ENCODE data around the gene KIF26B.

Gene KIF26B

DNA sequence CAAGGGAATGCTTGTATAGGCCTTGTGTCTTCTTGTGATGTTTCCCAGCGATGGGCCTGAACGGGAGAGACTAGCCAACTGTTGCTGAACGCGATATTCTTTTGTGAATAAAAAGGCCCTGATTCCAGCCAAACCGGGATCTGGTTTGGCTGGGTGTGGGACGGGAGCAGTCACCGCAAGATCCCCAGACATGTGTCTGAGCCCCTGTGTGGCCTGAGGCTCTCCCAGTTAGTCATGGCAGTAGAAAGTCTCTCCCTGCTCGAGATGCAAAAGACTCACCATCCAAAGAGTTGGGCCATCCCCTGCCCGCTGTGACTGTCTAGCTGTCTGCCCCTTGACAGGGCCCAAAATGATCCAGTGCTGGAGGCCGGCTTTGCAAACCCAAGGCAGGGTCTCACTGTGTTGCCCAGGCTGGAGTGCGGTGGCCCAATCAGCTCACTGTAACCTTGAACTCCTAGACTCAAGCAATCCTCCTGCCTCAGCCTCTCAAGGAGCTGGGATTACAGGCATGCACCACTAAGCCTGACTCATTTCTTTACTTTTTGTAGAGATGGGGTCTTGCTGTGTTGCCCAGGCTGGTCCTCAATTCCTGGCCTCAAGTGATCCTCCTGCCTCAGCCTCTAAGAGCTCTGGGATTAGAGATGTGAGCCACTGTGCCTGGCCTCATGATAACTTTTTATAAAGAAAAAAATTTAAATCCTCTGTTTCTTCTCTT is 56.4 kb downstream of the KIF26B start:
- DNase-seq, result no peak

DNA sequence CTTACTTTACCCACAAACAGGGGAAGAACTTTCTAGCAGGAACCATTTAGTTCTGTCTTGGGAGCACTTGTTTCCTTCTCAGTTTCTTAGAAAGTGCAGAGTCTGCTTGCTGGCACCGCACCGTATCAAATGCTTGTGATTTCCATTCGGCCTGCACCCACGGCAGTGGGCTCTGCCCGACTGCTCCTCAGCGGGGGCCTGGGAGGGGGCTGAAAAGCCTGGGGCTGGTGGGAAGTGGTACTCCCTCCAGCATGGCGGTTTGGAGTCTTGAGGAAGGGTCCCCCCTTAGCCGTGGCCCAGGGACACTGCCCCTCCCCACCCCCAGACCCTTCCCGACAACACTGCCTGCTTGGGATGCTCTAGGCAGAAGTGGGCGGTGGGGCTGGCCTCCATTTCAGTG is 57.0 kb downstream of the KIF26B start:
- no peak for DNase-seq

DNA sequence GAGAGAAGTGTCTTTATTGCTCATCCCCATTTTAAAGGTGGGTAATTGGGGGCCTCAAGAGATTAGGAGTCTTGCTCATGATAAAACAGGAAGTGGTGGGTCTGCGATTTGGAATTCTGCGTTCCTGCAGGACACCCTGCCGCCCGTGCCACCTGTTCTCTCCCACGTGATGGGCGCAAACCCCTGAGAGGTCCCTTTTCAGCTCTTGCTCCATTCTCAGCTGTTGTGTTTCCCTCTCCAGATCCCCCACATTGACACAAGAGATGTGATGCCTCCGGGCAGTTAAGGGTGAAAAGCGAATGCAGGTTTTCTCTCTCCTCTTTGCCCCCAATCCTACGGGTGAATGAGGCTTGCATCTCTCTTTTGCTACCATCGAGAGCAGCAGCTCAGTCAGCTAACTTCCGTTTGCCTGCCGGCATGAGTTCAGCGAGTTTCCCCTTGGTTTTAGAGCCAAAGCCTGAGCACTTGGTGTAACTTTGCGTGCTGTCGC is 57.5 kb downstream of the KIF26B start:
- DNase-seq, result no peak

DNA sequence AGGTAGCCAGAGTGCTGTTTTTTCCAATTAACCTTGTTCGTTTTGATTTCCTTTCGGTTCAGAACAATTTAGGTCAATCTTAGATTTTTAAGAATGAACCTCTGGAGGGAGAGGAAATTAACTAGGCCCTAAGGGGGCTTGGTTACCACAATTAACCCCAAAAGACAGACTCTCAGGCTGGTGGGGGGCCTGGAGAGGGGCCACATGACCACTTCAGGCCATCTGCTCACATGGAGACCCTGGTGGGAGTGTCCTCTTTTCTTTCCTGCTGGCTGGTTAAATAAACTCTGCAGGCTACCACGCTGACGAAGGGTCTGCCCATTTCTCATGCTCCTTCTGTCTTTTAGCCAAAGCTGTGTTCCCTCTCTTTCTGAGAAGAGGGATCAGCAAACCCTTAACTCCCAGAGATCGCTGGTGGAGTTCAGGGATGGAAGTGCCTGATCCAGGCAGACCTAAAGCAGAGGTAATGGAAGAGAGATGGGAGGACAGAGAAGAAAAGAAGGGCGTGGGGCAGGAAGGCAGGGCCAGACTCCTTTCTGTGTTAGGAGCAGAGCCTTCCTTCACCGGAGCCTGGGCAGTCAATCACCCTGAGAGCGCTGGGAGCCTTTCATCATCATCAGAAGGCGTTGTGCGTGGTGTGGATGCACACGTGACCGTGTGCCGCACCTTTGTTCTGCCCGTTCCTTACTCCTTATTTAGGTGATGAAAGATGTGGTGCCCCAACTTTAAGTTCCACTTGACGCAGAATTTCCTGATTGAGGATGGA is 58.5 kb downstream of the KIF26B start:
- no peak for DNase-seq

DNA sequence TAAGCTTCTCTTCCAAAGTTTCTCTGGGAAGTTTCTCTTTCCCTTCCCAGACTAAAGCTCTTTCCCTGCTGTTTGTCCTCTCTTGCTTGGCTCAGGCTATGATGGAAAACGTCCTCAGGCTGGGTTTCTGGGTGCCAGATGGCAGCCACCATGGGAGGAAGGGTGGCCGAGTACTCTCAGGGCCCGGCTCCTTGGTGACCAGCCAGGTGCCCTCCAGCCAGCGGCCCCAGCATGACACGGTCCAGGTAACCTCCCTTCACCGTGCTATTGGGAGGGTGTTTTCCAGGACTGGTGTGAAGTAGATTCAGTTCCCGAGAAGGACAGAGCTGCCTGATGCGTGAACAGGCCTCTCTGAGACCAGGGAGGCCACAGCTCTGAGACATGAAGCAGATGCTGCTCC is 60.3 kb downstream of the KIF26B start:
- DNase-seq, result no peak

DNA sequence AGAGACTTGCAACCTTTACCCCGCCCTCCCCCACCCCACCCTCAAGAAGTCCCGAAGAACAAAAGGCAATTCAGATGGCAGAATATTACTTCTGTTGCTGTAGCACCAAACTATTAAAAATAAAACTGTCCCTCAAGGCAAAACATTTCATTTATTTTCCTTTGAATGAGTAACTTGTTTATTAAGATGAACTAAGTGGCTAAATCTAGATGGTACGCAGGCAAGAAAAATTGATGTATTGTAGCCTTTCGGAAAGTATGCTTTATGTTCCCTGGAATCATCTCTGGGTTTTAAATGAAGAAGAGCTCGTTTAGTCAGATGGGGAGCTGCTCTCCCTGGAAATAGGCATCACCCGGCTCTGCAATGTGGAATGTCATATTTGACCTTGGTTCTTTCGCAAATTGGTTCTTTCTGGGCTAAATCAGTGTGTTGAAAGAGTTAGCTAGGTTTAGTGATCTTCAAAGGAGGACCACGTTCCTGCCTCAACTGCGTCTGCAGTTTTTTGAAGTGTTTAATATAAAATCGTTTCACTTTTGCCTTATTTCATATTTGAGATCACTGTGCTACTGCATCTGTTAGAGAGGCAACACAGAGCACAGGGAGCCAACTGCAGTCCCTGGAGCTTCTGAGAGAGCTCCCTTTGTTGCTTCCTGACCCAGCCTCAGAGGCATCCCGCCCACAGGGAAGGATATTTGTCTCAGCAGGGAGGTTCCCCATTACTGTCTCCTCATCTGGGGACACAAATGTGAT is 61.8 kb downstream of the KIF26B start:
- DNase-seq, result no peak

DNA sequence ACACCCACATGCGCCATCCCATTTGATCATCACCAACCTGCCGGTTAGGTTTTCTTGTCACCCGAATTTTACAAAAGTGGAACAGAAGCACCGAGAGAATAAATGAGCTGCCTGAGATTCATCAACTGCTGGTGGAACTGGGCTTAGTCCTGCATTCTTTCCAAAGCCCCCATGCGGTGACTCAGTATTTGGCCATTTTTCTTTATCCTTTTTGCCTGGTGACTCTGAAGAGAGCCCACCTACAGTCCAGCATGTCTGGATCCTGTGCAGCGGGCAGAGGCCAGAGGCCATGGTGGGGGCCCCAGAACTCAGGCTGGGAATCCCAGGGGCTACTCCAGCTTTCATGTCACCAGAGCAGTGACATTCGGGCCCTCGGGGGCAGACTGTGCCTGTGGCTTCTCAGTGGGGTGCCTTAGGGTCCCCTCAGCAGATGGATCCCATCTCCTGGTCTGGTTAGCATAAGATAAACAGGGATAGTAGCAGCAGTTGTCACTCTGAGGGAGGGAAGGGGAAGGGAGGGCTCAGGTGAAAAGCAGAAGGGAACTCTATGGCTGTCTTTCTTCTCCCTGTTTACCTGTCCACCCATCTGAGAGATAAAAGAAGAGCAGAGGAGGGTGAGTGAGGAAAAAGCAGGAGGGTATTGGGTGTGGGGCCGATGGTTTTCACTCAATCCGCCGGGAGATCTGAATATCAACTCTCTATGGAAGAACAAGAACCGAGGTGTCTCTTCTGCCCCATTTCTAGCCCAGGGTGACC is 63.2 kb downstream of the KIF26B start:
- no peak for DNase-seq

DNA sequence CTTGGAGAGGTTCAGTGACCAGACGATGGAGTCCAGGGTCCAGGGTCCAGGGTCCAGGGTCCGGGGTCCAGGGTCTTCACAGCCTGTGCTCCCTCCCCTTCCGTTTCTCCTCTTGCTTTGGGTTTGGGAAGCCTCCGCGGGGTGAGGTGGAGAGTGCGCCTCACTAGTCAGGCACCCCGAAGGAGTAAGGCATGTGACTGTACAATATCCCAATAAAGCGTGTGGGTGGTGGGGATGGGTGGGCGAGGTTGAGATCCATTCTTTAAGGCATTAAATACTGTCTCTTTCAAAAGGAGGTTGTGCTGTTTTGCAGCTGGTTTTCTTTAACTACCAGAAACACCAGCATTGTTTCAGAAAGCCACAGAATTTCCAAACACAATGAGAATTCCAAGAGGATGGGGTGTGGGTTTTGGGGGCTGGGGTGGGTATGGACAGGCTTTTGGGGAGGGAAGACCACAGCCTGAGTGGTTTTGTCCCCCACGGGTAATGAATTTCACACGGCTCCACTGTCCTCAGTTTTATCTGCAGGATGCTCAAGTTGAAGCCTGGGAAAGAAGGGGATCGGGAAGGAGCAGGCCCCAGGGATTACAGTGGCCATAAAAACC is 65.7 kb downstream of the KIF26B start:
- no peak for DNase-seq

DNA sequence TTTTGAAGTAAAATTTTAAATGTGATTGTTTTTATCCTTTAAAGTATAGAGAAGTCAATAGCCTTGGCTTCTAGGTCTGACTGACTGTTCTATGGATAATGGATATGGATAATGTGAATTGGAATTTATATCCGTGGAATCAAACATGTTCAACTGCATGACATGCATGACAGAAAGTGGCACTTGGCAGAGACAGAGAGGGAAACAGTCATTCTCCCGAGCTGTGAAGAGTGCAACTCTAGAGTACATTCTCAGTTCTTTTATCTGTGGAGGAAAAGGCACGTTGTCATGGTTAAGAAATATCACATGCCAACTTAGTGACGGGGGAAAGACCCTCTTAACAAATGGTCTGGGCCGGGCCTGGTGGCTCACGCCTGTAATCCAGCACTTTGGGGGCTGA is 67.0 kb downstream of the KIF26B start:
- no peak for DNase-seq

DNA sequence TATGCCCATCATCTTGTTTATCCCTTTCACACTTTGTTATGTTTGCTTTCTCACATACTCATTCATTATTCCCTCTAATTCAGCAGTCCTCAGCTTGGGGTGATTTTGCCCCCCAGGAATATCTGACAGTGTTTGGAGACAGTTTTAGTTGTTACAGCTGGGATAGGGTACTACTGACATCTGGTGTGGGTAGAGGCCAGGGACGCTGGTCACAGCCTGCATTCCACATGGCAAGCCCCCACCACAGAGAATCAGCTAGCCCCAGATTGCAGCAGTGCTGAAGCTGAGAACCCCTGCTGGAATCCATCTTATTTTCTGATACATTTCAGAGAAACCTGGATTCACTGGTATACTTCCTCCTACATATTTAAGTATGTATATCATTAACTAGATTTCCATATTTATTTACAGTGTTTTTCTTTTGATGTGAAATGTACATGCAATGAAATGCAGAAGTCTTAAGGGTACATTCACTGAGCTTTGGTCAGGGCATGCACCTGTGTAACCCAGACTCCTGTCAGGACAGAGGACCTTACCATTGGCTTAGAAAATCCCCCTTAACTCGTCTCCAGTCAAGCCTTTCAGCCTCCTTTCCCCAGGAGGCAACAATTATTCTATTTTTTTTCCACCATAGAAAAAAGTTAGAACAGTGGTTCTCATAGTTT is 68.3 kb downstream of the KIF26B start:
- no peak for DNase-seq

DNA sequence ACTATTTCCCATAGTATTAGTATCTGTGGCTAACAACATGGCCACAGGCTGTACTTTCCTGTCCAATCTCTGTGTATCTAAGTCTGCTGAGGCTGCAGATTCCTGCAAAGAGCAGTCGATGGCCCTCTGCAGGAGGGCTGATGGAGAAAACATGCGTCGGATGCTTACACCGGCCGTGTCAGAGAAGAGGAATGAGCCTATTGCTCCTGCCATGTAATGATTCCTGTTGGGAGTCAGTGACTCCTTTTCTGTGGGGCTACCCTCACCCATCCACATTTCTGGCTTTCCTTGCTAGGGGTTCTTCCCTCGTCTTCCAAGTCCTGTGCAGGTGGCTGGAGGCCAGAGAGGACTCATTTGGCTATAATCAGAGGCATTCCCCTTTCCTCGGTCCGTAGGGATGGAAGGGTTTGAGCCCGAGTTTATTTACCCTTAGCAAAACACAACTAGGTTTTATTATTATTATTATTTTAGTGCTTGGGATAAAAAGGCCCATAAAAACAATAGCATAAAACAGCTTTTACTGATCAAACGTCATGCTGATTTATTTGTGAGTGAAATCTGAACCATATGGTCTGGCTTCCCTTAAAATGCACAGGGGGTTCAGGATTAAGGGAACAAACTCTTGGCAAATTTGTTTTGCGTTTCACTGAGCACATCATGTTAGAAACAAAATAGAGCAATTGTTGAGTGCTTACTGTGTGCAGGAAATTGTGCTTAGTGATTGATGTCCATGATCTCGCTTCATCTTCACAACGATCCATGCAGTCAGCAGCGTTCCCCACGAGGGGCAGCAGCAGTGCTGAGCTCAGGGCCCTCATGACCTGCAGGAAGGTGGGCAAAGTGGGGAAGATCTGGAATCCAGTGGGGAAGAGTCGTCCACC is 70.8 kb downstream of the KIF26B start:
- no peak for DNase-seq

DNA sequence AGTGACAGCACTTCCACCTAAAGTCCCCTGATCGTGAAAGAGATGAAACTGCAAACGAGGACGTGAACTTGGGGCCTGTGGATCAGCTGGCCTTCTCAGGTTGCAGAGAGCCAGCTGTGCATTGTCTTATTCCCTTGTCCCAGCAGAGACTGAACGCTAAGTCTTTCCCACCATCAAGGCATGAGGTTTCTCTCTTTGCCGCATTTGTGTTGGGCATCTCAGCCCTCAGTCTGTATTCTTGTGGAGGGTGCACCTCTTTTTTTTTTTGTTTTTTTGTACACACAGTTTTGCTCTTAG is 71.4 kb downstream of the KIF26B start:
- no peak for DNase-seq

DNA sequence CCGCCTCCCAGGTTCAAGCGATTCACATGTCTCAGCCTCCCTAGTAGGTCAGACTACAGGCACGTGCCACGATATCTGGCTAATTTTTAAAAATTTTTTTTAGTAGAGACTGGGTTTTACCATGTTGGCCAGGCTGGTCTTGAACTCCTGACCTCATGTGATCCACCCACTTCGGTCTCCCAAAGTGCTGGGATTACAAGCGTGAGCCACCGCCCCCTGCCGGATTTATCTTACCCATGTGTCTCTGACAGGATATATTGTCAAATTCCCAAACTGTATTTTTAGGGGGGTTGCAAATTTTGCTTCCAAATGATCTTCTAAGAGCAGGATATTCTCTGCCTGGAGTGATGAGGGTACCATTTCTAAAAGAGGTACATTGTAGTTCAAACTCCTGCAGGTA is 74.3 kb downstream of the KIF26B start:
- DNase-seq, result no peak

DNA sequence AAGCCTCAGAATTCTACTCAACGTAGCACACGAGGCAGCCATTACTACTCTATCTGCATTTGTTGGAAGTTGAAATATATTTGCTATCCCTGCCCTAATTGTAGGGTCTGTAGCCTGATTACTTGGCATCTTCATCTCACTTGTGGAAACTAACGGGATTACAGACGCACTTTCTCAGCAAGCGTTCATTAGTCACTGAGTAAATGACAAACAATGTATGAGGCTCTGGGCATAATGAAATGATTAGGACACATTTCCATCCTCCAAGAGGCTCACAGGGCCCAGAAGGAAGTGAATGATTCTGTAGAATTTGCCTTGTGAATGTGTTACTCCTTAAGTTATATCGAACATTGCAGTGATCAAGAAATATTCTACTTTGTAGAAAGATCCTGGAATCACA is 78.1 kb downstream of the KIF26B start:
- DNase-seq, result no peak

DNA sequence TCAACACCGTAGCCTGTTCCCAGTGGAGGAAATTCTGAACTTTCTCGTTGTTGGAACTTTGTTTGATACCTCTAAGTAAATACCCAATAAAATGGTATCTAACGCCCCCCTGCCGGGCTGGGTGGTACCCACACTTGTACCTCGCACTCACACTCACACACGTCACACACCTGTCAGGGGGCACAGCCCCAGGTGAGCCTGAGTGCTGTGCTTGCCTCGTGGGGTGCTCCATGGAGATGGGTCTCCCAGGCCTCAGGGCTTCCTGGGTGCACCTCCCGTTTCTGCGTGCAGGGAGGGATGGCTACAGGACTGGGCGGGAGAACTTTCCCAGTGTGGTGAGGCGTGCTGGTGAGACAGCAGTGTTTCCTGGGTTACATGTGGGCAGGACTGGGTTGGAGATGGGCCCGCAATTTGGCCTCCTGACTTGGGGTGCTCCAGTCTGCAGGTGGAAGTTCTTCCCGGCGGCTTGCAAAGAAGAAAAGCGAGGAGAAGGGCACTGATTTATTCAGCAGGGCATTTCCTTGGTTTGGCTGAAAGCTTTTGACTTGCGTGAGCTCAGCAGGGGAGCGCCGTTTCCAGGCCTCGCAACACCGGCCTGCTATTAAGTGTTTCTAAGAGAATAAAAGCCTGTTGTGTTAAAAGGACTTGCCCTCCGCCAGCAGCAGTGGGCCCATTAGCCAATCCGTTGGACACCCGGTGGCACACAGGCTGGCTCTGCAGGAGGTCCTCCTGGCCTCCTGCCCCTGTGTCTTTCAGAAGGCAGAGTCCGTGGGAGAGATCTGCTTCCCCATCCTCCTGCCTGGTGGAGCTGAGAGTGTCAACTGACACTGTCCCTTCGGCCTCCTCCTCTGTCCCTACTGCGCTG is 79.7 kb downstream of the KIF26B start:
- DNase-seq, result no peak

DNA sequence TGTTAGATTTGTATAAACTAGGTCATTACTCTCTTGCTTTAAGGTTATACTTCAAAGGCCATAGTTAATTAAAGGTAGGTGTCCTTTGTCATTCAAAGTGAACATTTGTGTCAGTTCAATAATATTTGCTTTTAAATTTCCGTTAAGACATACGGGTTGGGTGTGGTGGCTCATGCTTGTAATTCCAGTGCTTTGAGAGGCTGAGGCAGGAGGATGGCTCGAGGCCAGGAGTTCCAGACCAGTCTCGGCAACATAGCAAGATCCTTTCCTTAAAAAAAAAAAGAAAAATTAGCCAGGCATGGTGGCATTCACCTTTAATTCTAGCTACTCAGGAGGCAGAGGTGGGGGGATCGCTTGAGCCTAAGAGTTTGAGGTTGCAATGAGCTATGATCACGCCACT is 80.4 kb downstream of the KIF26B start:
- DNase-seq, result no peak

DNA sequence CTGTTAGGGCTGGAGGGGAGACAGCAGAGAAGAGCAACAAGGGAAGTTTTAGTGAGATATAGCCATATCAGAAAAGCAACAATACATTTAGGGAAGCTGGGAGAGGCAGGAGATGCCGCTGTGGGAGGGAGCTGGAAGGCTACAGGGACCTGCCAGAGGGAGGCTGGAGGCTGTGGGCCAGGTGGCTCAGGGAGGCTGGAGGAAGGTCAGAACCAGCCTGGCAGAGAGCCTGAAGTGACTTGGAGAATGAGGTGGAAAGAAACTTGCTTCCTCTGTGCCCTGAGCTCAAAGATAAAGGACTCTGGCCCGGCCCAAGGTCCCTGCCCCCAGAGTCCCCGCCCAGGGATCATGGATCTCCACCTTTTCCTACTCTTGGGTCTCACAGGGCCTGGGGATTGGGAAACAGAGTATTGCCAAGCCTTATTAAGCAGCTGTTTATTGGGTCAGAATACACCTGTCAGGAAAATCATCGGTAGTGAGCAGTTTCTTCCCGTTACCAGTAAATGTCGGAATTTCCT is 85.9 kb downstream of the KIF26B start:
- DNase-seq, result no peak

DNA sequence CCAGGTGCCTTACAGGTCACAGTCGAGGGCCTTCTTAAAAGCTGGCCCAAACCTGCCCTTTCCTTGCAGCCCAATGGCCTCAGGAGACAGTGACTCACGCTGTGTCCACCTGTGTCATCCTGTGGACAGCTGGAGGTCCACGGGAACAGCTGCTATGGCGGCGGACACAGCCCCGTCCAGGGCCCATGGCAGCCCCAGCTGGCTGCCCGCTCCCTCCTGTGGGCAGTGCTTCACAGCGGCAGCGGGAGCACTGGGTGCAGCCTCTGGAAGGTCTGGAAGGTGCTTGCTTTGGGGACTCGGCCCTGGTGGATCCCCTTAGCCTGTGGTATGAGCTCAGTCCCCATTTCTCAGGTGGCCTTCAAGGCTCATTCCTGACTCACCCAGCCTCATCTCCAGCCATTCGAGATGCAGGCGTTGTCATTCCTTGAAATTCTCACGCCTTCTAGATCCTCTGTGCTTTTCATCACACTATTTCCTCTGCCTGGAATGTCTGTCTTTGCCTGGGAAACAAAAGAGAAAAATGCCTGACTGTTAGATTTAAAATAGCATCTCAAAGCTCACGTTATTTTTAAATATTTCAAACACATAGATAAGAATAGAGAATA is 86.8 kb downstream of the KIF26B start:
- DNase-seq, result no peak

DNA sequence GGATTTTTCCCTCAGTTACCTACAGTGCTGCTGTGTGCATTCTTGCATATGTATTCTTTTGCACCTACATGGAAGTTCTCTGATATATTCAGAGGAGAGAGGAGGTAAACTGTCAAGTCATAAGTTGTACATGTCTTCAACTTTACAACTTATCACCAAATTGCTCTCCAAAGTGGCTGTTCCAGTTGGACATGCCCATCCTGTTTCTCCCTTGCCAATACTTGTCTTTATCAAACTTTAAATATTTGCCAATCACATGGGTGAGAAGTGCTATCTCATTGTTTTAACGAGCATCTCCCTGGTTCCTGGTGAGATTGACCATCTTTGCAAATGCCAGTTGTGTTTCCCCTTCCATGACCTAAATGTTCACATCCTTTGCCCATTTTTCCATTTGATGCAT is 88.2 kb downstream of the KIF26B start:
- no peak for DNase-seq
